GM21619 (cell line): Measurements from ENCODE around the gene CDRT4.
"Not testable (repeated sequence)": the region's sequence is repeated elsewhere in the genome, so short reads cannot be mapped to it uniquely, and the experiment has no call there.

Source experiments
- ATAC-seq: cut with Tn5 transposase; IDR thresholded peaks from one replicate; pipeline ENCODE4 v1.9.1; 2021; ENCODE audit not compliant: unreplicated experiment

CDRT4 gene

GRCh38 chr17:15457723-15458094 is 9.7 kb downstream of the CDRT4 start:
- no peak for ATAC-seq

GRCh38 chr17:15456972-15457722 is 10.3 kb downstream of the CDRT4 start:
- no peak for ATAC-seq

- ATAC-seq, result no peak
These were observed 10.9 kb downstream of the CDRT4 start for GRCh38 chr17:15456496-15456895.

GRCh38 chr17:15454346-15454745 is 13.1 kb downstream of the CDRT4 start:
- ATAC-seq, result no peak

GRCh38 chr17:15453782-15454181 is 13.6 kb downstream of the CDRT4 start:
- ATAC-seq, result no peak

- ATAC-seq, result no peak
These were observed 14.2 kb downstream of the CDRT4 start for GRCh38 chr17:15453246-15453645.

- ATAC-seq, result no peak
These were observed 14.7 kb downstream of the CDRT4 start for GRCh38 chr17:15452746-15453145.

GRCh38 chr17:15451680-15452079 is 15.7 kb downstream of the CDRT4 start:
- ATAC-seq, result no peak

GRCh38 chr17:15448580-15448956 is 18.9 kb downstream of the CDRT4 start:
- ATAC-seq, result no peak

GRCh38 chr17:15447928-15448579 is 19.4 kb downstream of the CDRT4 start:
- ATAC-seq, result no peak

GRCh38 chr17:15446036-15446435 is 21.4 kb downstream of the CDRT4 start:
- ATAC-seq, result no peak

GRCh38 chr17:15444805-15445204 is 22.6 kb downstream of the CDRT4 start:
- no peak for ATAC-seq

- no peak for ATAC-seq
These were observed 24.9 kb downstream of the CDRT4 start for GRCh38 chr17:15442311-15443180.

- no peak for ATAC-seq
These were observed 26.1 kb downstream of the CDRT4 start for GRCh38 chr17:15441315-15441714.

GRCh38 chr17:15440347-15440746 is 27.1 kb downstream of the CDRT4 start:
- no peak for ATAC-seq

- not testable (repeated sequence) for ATAC-seq
These were observed 28.0 kb downstream of the CDRT4 start for GRCh38 chr17:15439205-15439985.

- ATAC-seq, result no peak
These were observed 28.8 kb downstream of the CDRT4 start for GRCh38 chr17:15438491-15439105.

GRCh38 chr17:15437303-15437635 is 30.2 kb downstream of the CDRT4 start:
- no peak for ATAC-seq

- no peak for ATAC-seq
These were observed 30.7 kb downstream of the CDRT4 start for GRCh38 chr17:15436473-15437302.

GRCh38 chr17:15434956-15435355 is 32.5 kb downstream of the CDRT4 start:
- ATAC-seq, result no peak
